Activated T-helper 1 cell treated with anti-CD3 and anti-CD28 coated beads, Interleukin-2, amount 50 U/mL, for 16 hours (primary cell): ENCODE measurements around the gene FEM1C.
"Not testable (repeated sequence)": the region's sequence is repeated elsewhere in the genome, so short reads cannot be mapped to it uniquely, and the experiment has no call there.

Experiments used
- DNase-seq, 2 donors: peaks; one replicate each; pipeline ENCODE4 v3.0.0-alpha.2; 2020; ENCODE audit warnings: low read depth in 1 of 2, low spot score in 1 of 2

The FEM1C gene

GRCh38 chr5:115479166-115479873, 65.3 kb downstream of the FEM1C start:
- not testable (repeated sequence) for DNase-seq

GRCh38 chr5:115478281-115478680, 66.3 kb downstream of the FEM1C start:
- DNase-seq: no peak

- no peak for DNase-seq
Measured at GRCh38 chr5:115477581-115477980, 67.0 kb downstream of the FEM1C start.

GRCh38 chr5:115475788-115476187, 68.8 kb downstream of the FEM1C start:
- no peak for DNase-seq

GRCh38 chr5:115472271-115473025, 72.1 kb downstream of the FEM1C start:
- no peak for DNase-seq

GRCh38 chr5:115471345-115472063, 73.1 kb downstream of the FEM1C start:
- DNase-seq: no peak

- no peak for DNase-seq
Measured at GRCh38 chr5:115470921-115471320, 73.7 kb downstream of the FEM1C start.
